ENCODE results near the gene PRG3. TPM values are rescaled to one million over a fixed set of nuclear protein-coding genes. Genes with fewer than 3 reads are reported as not detected.

Gene PRG3
- total and polyA plus RNA-seq, 7 donors: not detected

- TF ChIP-seq CTCF (IDR thresholded peaks at IDR 0.05): no peak
- intact Hi-C loops (cut with DNase I): no loop called here
- ATAC-seq (no peak), DNase-seq (no peak)
- H3K9me3 ChIP-seq: no peaks in the 10 kb centered on the region
- H3K27ac ChIP-seq: no peak overlapping the region
- H3K36me3 ChIP-seq (ENCODE audit: insufficient read depth in 1 of 2, low read depth in 1 of 2): no peaks in the 10 kb centered on the region
- WGBS, 3 donors: 70 to 78% (median 72%) methylated on average over 15 to 16 of the region's 16 CpGs
- peaks cover 0 to 2% (median 0%) of the 10 kb centered on the region in 3 donors for H3K27me3 ChIP-seq (ENCODE audit: insufficient read depth in 3 of 3, low read length in 2 of 3)
- H3K4me3 ChIP-seq: no peak overlapping the region
- peaks cover 10% of the 10 kb centered on the region for H3K4me1 ChIP-seq
Measured at GRCh38 chr11:57387289-57388030, 6.5 kb upstream of the PRG3 start.

GRCh38 chr11:57386178-57386940, 5.4 kb upstream of the PRG3 start:
- WGBS, 3 donors: 36 to 55% (median 50%) methylated on average over 5 of the region's 5 CpGs
- DNase-seq: no peak
- Histone ChIP-seq H3K36me3 (ENCODE audit: insufficient read depth in 1 of 2, low read depth in 1 of 2) (no peaks in the 10 kb centered on the region), H3K27ac (peak overlapping the region; percentile 46), H3K27me3 (ENCODE audit: insufficient read depth in 3 of 3, low read length in 2 of 3) (peaks cover 0 to 2% (median 0%) of the 10 kb centered on the region in 3 donors), H3K4me3 (no peak overlapping the region), H3K9me3 (no peaks in the 10 kb centered on the region), H3K4me1 (peaks cover 10% of the 10 kb centered on the region)
- peak in 3 of 4 donors; percentile 75 to 83 (median 80) for ATAC-seq
- intact Hi-C loops (cut with DNase I): no loop called here
- TF ChIP-seq CTCF (IDR thresholded peaks at IDR 0.05): no peak

GRCh38 chr11:57379732-57380131, 1.2 kb downstream of the PRG3 start:
- DNase-seq (no peak), ATAC-seq (no peak)
- Histone ChIP-seq H3K27ac (no peak overlapping the region), H3K9me3 (no peaks in the 10 kb centered on the region), H3K36me3 (ENCODE audit: insufficient read depth in 1 of 2, low read depth in 1 of 2) (no peaks in the 10 kb centered on the region), H3K4me1 (no peaks in the 10 kb centered on the region), H3K4me3 (no peak overlapping the region), H3K27me3 (ENCODE audit: insufficient read depth in 3 of 3, low read length in 2 of 3) (peaks cover 0 to 5% (median 4%) of the 10 kb centered on the region in 3 donors)
- intact Hi-C loops (cut with DNase I): no loop called here
- 17 to 23% (median 20%) methylated on average over 10 of the region's 10 CpGs for WGBS, 3 donors
- TF ChIP-seq CTCF (IDR thresholded peaks at IDR 0.05): no peak

DNA sequence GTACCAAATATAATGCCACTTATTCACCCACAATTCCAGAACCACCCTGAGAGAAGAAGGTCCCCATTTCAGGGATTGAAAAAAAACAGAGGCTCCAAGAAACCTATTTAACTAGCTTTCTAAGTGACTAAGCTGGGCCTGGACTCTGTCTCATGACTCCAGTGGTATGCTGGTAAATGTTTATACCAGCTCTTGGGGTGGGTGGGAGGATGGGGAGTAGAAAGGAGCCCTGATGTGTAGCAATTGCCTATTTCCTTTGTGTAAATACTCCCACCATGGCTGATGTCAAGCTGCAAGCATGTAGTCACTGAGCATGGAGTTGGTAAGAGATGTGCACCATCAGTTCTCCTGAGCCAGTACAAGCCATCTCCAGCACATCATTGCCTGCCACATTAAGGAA, 2.8 kb downstream of the PRG3 start:
- TF ChIP-seq CTCF (IDR thresholded peaks at IDR 0.05): no peak
- Histone ChIP-seq H3K27ac (no peak overlapping the region), H3K36me3 (ENCODE audit: insufficient read depth in 1 of 2, low read depth in 1 of 2) (no peaks in the 10 kb centered on the region), H3K9me3 (no peaks in the 10 kb centered on the region), H3K27me3 (ENCODE audit: insufficient read depth in 3 of 3, low read length in 2 of 3) (peaks cover 0 to 5% (median 4%) of the 10 kb centered on the region in 3 donors), H3K4me3 (no peak overlapping the region), H3K4me1 (no peaks in the 10 kb centered on the region)
- DNase-seq (no peak), ATAC-seq (no peak)
- intact Hi-C loops (cut with DNase I): no loop called here
